CD4-positive, alpha-beta memory T cell (primary cell): Measurements from ENCODE around the gene LILRB1. TPM values are rescaled to one million over a fixed set of nuclear protein-coding genes. Genes with fewer than 3 reads are reported as not detected.
"Not testable (repeated sequence)": the region's sequence is repeated elsewhere in the genome, so short reads cannot be mapped to it uniquely, and the experiment has no call there.

Experiments
- CTCF ChIA-PET: fragments of 350-600 bp; sonication (Branson Sonifier 250); formaldehyde crosslinking; loops from one replicate; lab custom pipeline; 2021; ENCODE audit warnings: inconsistent platforms; ENCODE audit not compliant: partially characterized antibody; lab: Charles Lee
- POLR2A ChIA-PET: fragments of 350-600 bp; sonication (Branson Sonifier 250); formaldehyde crosslinking; loops from one replicate; lab custom pipeline; 2021; ENCODE audit not compliant: partially characterized antibody; lab: Charles Lee
- DNase-seq, 5 donors: peaks; one replicate each; pipeline versions ENCODE4 v3.0.0 to v3.0.0-alpha.2; 2020 to 2022; ENCODE audit warnings: mixed read lengths in 1 of 5
- H3K27ac ChIP-seq: one replicate; pipeline ENCODE4 v1.7.0; 2013; ENCODE audit warnings: low read depth, low read length
- H3K27me3 ChIP-seq: 2 replicates; pipeline ENCODE4 v1.7.0; 2013; ENCODE audit warnings: mild to moderate bottlenecking, low read length, moderate library complexity; ENCODE audit not compliant: insufficient read depth
- H3K36me3 ChIP-seq: 2 replicates; pipeline ENCODE4 v1.7.0; 2013; ENCODE audit warnings: mild to moderate bottlenecking, low read length, moderate library complexity; ENCODE audit not compliant: insufficient read depth
- H3K4me1 ChIP-seq: 2 replicates; pipeline ENCODE4 v1.7.0; 2013; ENCODE audit warnings: mild to moderate bottlenecking, low read length, moderate library complexity; ENCODE audit not compliant: insufficient read depth
- H3K4me3 ChIP-seq, 2 donors: one replicate each; pipeline ENCODE4 v1.7.0; 2013; ENCODE audit warnings: low read length in 2 of 2, mild to moderate bottlenecking in 1 of 2
- H3K9me3 ChIP-seq, 2 donors: one replicate each; pipeline ENCODE4 v1.7.0; 2013; ENCODE audit warnings: low read length in 2 of 2, control low read depth in 1 of 2; ENCODE audit not compliant: control insufficient read depth in 1 of 2
- H3K27ac Mint-ChIP-seq, 7 donors: one replicate each; pipeline ENCODE4 v1.8.0; 2020 to 2021; ENCODE audit warnings: mixed read lengths in 7 of 7, mild to moderate bottlenecking in 6 of 7, inconsistent platforms in 3 of 7, moderate library complexity in 3 of 7
- H3K27me3 Mint-ChIP-seq, 2 donors: one replicate each; pipeline ENCODE4 v1.8.0; 2020 to 2021; ENCODE audit warnings: mixed read lengths in 2 of 2
- H3K36me3 Mint-ChIP-seq, 2 donors: one replicate each; pipeline ENCODE4 v1.8.0; 2020 to 2021; ENCODE audit warnings: mixed read lengths in 2 of 2, inconsistent platforms in 1 of 2, mild to moderate bottlenecking in 1 of 2
- H3K4me1 Mint-ChIP-seq, 4 donors: one replicate each; pipeline ENCODE4 v1.8.0; 2020 to 2021; ENCODE audit warnings: mixed read lengths in 4 of 4, mild to moderate bottlenecking in 1 of 4
- H3K4me3 Mint-ChIP-seq, 8 donors: one replicate each; pipeline ENCODE4 v1.8.0; 2020 to 2021; ENCODE audit warnings: mixed read lengths in 8 of 8, mild to moderate bottlenecking in 7 of 8, moderate library complexity in 6 of 8, inconsistent platforms in 3 of 8
- H3K9me3 Mint-ChIP-seq, 8 donors: one replicate each; pipeline ENCODE4 v1.8.0; 2020 to 2021; ENCODE audit warnings: mixed read lengths in 8 of 8, mild to moderate bottlenecking in 5 of 8, inconsistent platforms in 3 of 8, moderate library complexity in 1 of 8
- intact Hi-C: fragments of 100-400 bp; cut with micrococcal nuclease; formaldehyde crosslinking; loops from one replicate; pipeline ENCODE4 v1.15.1; 2023
- microRNA-seq: library from miRNA; unstranded; fragments of <30 nt; microRNA quantifications from one replicate; pipeline ENCODE4 v1.2.0, GENCODE V29; 2021; ENCODE audit warnings: borderline replicate concordance, borderline number of aligned reads, borderline microRNAs expressed, mixed read lengths
- polyA plus RNA-seq, 2 donors: library from polyadenylated mRNA; unstranded; fragments of 300-500 nt; fragmentation: Illumina TruSeq; gene quantifications; one replicate each; pipeline ENCODE4 v1.2.3, GENCODE V29; 2021
- total RNA-seq, 2 experiments: library from RNA; stranded (reverse); gene quantifications; one replicate each; pipeline ENCODE4 v1.2.3, GENCODE V29; 2021

LILRB1 gene
- total and polyA plus RNA-seq, 4 experiments from 2014 or later: 0.34 to 1.6 (median 0.64) TPM; not detected in 1

DNA sequence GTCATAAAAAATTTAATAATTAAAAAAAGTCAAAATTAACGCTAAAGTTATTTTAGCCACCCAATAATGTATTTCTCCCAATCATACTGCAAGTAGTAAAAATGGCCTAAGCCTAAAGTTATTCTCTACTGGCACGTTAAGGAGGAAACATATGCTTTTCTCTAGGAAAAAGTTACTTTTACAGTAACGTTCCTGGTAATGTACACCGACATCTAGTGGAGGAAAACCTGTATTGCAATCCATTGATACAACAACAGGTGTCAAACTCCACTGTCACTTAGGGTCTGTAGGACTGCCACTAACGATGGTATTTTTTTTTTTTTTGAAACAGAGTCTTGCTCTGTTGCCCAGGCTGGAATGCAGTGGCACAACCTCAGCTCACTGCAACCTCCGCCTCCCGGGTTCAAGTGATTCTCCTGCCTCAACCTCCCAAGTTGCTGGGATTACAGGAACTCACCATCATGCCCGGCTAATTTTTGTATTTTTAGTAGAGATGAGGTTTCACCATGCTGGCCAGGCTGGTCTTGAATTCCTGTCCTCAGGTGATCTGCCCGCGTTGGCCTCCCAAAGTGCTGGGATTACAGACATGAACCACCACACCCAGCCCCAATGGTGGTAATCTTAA lies 46.0 kb downstream of the LILRB1 start:
- H3K27ac Mint-ChIP-seq, H3K4me3 ChIP-seq, POLR2A ChIA-PET, H3K27me3 Mint-ChIP-seq, intact Hi-C loops, H3K4me1 ChIP-seq, H3K36me3 Mint-ChIP-seq, H3K4me1 Mint-ChIP-seq, H3K27me3 ChIP-seq, H3K9me3 Mint-ChIP-seq, H3K4me3 Mint-ChIP-seq, H3K9me3 ChIP-seq, H3K27ac ChIP-seq, H3K36me3 ChIP-seq: not testable (repeated sequence)
- DNase-seq: peak in 4 of 5 donors; percentile 12 to 33 (median 20)
- CTCF ChIA-PET: interaction anchor here (1.7 to 7.5 kb wide), 4 partner anchors 12 to 202 kb away, joined by 5 to 85 read pairs (median 18); no protein-coding TSS in a partner anchor

DNA sequence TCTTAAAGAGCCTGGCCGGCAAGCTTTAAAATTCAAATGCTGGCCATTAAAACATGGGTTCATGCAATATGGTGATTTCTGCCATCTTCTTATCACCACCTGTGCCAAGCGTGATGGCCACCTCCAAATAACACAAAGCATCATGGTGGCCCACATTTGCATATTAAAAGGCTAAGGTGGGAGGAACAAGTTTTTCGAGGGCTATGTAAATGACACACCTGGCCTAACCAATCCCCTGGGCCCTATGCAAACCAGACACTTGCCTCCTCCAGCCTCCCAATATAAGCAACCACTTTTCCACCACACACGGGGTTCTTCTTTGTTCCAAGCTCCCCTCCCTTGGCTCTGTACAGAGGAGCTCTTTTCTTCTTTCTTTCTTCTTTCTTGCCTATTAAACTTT lies 46.9 kb downstream of the LILRB1 start:
- Histone ChIP-seq H3K36me3 (no peaks in the 10 kb centered on the region), H3K4me3 (no peak overlapping the region), H3K27ac (no peak overlapping the region), H3K4me1 (no peaks in the 10 kb centered on the region), H3K27me3 (no peaks in the 10 kb centered on the region), H3K9me3 (no peaks in the 10 kb centered on the region)
- intact Hi-C loops: no loop called here
- H3K27ac Mint-ChIP-seq: no peak overlapping the region
- H3K4me3 Mint-ChIP-seq: no peak overlapping the region
- POLR2A ChIA-PET: no interaction called here
- no peak for DNase-seq
- no peaks in the 10 kb centered on the region for H3K4me1 Mint-ChIP-seq
- no peaks in the 10 kb centered on the region for H3K9me3 Mint-ChIP-seq
- CTCF ChIA-PET: interaction anchor here (7.5 kb wide), 1 partner anchor 198 kb away, joined by 85 read pairs; no protein-coding TSS in a partner anchor
- H3K36me3 Mint-ChIP-seq: no peaks in the 10 kb centered on the region
- peaks cover 7% of the 10 kb centered on the region in 2 donors for H3K27me3 Mint-ChIP-seq

- H3K36me3 ChIP-seq, H3K36me3 Mint-ChIP-seq, H3K27ac Mint-ChIP-seq, DNase-seq, intact Hi-C loops, H3K9me3 ChIP-seq, H3K4me1 ChIP-seq, POLR2A ChIA-PET, H3K4me3 Mint-ChIP-seq, H3K27ac ChIP-seq, H3K4me1 Mint-ChIP-seq, H3K4me3 ChIP-seq, H3K9me3 Mint-ChIP-seq, H3K27me3 ChIP-seq: not testable (repeated sequence)
- peaks cover 5 to 13% of the 10 kb centered on the region in 2 donors for H3K27me3 Mint-ChIP-seq
- CTCF ChIA-PET: interaction anchor here (5.0 kb wide), 1 partner anchor 8 kb away, joined by 31 read pairs; no protein-coding TSS in a partner anchor
Observed at GRCh38 chr19:54681596-54681995, 51.3 kb downstream of the LILRB1 start.

GRCh38 chr19:54682306-54682856 lies 52.1 kb downstream of the LILRB1 start:
- CTCF ChIA-PET: interaction anchor here (1.7 to 5.0 kb wide), 2 partner anchors 9 to 11 kb away, joined by 3 to 31 read pairs; no protein-coding TSS in a partner anchor
- no peak overlapping the region for H3K4me3 Mint-ChIP-seq
- Histone ChIP-seq H3K4me1 (no peaks in the 10 kb centered on the region), H3K27me3 (no peaks in the 10 kb centered on the region), H3K9me3 (no peaks in the 10 kb centered on the region), H3K36me3 (no peaks in the 10 kb centered on the region), H3K4me3 (no peak overlapping the region), H3K27ac (no peak overlapping the region)
- no peak overlapping the region for H3K27ac Mint-ChIP-seq
- H3K9me3 Mint-ChIP-seq: peaks cover 0 to 5% (median 0%) of the 10 kb centered on the region in 8 donors
- POLR2A ChIA-PET: no interaction called here
- peaks cover 6 to 13% of the 10 kb centered on the region in 2 donors for H3K27me3 Mint-ChIP-seq
- no peaks in the 10 kb centered on the region for H3K4me1 Mint-ChIP-seq
- no peak for DNase-seq
- intact Hi-C loops: no loop called here
- H3K36me3 Mint-ChIP-seq: no peaks in the 10 kb centered on the region

DNA sequence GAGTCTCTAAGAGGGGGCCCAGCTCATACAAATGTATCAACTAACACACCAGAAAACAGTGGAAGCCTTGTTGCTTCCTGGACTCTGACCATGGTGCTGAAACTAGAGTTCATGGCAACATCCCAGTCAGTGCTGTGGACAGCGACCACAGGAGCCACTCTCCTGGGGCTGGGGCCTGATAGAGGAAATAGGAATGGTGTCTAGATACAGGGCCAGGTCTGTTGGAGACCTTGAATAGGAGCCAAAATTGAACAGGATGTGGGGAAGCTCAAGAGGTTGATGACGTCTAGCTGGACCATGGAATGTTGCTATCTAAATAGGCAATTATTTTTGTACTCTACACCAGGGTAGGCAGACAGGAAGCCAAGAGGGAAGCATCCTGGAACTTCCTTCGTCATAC lies 54.2 kb downstream of the LILRB1 start:
- intact Hi-C loops: no loop called here
- Mint-ChIP-seq H3K27me3 (peaks cover 6 to 16% of the 10 kb centered on the region in 2 donors), H3K9me3 (peaks cover 0 to 5% (median 0%) of the 10 kb centered on the region in 8 donors), H3K4me1 (no peaks in the 10 kb centered on the region), H3K27ac (no peak overlapping the region), H3K36me3 (no peaks in the 10 kb centered on the region), H3K4me3 (no peak overlapping the region)
- no peak for DNase-seq
- CTCF ChIA-PET: interaction anchor here (5.0 kb wide), 1 partner anchor 11 kb away, joined by 31 read pairs; no protein-coding TSS in a partner anchor
- H3K27me3 ChIP-seq: peaks cover 4% of the 10 kb centered on the region
- no peaks in the 10 kb centered on the region for H3K36me3 ChIP-seq
- no peaks in the 10 kb centered on the region for H3K4me1 ChIP-seq
- POLR2A ChIA-PET: no interaction called here
- H3K27ac ChIP-seq: no peak overlapping the region
- H3K4me3 ChIP-seq: no peak overlapping the region
- no peaks in the 10 kb centered on the region for H3K9me3 ChIP-seq

Small RNA genes lying within 50 kb of the gene (microRNA-seq; reads per million reads assigned to microRNA genes)
- not detected for gene MIR8061

Other genes with a start within 250 kb of the LILRB1 start
- gene TTYH1, start 215.0 kb upstream of the LILRB1 start, total RNA-seq: not detected
- gene TTYH1, start 215.0 kb upstream of the LILRB1 start, polyA plus RNA-seq: under 1 TPM in 1 of 2 donors, not detected in 1; 0.29 TPM
- 100 to 1,000 TPM; 535 to 565 TPM for gene LENG8, start 181.3 kb upstream of the LILRB1 start, total RNA-seq
- gene LENG8, start 181.3 kb upstream of the LILRB1 start, polyA plus RNA-seq: 10 to 100 TPM in 1 of 2 donors, 1 to 10 TPM in 1; 3.1 to 11.3 TPM
- gene LENG9, start 166.7 kb upstream of the LILRB1 start, total RNA-seq: 1 to 10 TPM; 7.2 to 7.3 TPM
- gene LENG9, start 166.7 kb upstream of the LILRB1 start, polyA plus RNA-seq: under 1 TPM in 1 of 2 donors, not detected in 1; 0.59 TPM
- not detected for gene CDC42EP5, start 157.2 kb upstream of the LILRB1 start, total RNA-seq
- not detected for gene CDC42EP5, start 157.2 kb upstream of the LILRB1 start, polyA plus RNA-seq
- gene LAIR2, start 127.7 kb upstream of the LILRB1 start, total RNA-seq: under 1 TPM; 0.81 to 0.97 TPM
- 10 to 100 TPM; 15.9 to 27.9 TPM for gene LAIR2, start 127.7 kb upstream of the LILRB1 start, polyA plus RNA-seq
- gene LILRA2, start 56.7 kb upstream of the LILRB1 start, total RNA-seq: under 1 TPM; 0.35 to 0.47 TPM
- not detected for gene LILRA2, start 56.7 kb upstream of the LILRB1 start, polyA plus RNA-seq
- not detected for gene LILRA1, start 36.9 kb upstream of the LILRB1 start, total RNA-seq
- not detected for gene LILRA1, start 36.9 kb upstream of the LILRB1 start, polyA plus RNA-seq
- 1 to 10 TPM; 3.2 to 3.5 TPM for gene LILRB4, start 32.5 kb downstream of the LILRB1 start, total RNA-seq
- gene LILRB4, start 32.5 kb downstream of the LILRB1 start, polyA plus RNA-seq: not detected
- gene KIR3DL3, start 94.0 kb downstream of the LILRB1 start, total RNA-seq: not detected
- gene KIR3DL3, start 94.0 kb downstream of the LILRB1 start, polyA plus RNA-seq: not detected
- not detected for gene KIR2DL3, start 108.0 kb downstream of the LILRB1 start, total RNA-seq
- gene KIR2DL3, start 108.0 kb downstream of the LILRB1 start, polyA plus RNA-seq: not detected
- gene KIR2DL1, start 139.3 kb downstream of the LILRB1 start, total RNA-seq: not detected
- under 1 TPM in 1 of 2 donors, not detected in 1; 0.15 TPM for gene KIR2DL1, start 139.3 kb downstream of the LILRB1 start, polyA plus RNA-seq
- gene KIR2DL4, start 173.1 kb downstream of the LILRB1 start, total RNA-seq: not detected
- not detected for gene KIR2DL4, start 173.1 kb downstream of the LILRB1 start, polyA plus RNA-seq
- gene KIR3DL1, start 186.0 kb downstream of the LILRB1 start, total RNA-seq: not detected
- gene KIR3DL1, start 186.0 kb downstream of the LILRB1 start, polyA plus RNA-seq: under 1 TPM in 1 of 2 donors, not detected in 1; 0.16 TPM
- not detected for gene KIR2DS4, start 202.2 kb downstream of the LILRB1 start, total RNA-seq
- gene KIR2DS4, start 202.2 kb downstream of the LILRB1 start, polyA plus RNA-seq: under 1 TPM in 1 of 2 donors, not detected in 1; 0.11 TPM
- gene KIR3DL2, start 220.0 kb downstream of the LILRB1 start, total RNA-seq: under 1 TPM in 1 of 2 experiments, not detected in 1; 0.47 TPM
- gene KIR3DL2, start 220.0 kb downstream of the LILRB1 start, polyA plus RNA-seq: 1 to 10 TPM; 1.5 to 3.1 TPM
- gene FCAR, start 243.8 kb downstream of the LILRB1 start, total RNA-seq: under 1 TPM in 1 of 2 experiments, not detected in 1; 0.29 TPM
- not detected for gene FCAR, start 243.8 kb downstream of the LILRB1 start, polyA plus RNA-seq